NCI-H774 (cell line): ENCODE results near the gene LUZP2.
"Not testable (repeated sequence)": the region's sequence is repeated elsewhere in the genome, so short reads cannot be mapped to it uniquely, and the experiment has no call there.

Experiments
- DNase-seq: peaks from one replicate; lab custom pipeline; 2025; lab: John Stamatoyannopoulos, UW

Gene LUZP2

GRCh38 chr11:24900960-24901549 lies 404.2 kb downstream of the LUZP2 start:
- DNase-seq: no peak

DNA sequence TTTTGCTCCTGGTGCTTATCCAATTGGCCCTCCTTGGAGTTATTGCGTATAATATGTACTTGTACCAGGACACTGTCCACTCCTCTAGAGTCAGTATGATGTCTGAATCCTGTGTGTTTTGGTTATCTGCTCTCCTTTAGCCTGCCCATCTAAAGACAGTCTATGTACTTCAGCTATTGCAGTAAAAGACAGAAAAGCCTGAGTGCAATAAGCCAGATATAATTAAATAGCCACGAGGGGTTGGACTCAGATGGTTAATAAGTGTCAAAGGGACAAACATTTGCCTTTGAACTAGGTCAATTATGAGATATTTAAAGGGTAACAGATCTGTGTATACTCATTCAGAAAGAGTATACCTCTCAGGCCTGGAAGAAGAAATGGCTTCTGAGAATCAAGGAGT lies 406.7 kb downstream of the LUZP2 start:
- DNase-seq: no peak

DNA sequence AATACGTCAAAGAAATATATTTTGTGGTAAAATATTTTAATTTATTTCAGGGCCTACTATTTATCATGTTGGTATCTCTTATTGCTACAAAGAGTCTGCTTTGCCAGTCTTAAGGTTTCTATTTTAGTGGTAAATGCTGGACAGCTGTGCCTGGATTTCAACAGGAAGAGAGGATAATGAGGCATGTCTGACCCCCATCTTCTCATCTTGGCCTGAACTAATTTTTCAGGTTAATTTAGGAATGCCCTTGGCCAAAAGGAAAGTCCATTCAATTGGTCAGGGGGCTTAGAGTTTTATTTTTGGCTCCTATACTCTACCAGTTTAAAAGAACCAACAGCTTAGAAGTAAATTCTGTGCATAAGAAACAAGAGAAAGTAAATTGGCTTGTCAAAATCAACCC lies 428.2 kb downstream of the LUZP2 start:
- DNase-seq: no peak

DNA sequence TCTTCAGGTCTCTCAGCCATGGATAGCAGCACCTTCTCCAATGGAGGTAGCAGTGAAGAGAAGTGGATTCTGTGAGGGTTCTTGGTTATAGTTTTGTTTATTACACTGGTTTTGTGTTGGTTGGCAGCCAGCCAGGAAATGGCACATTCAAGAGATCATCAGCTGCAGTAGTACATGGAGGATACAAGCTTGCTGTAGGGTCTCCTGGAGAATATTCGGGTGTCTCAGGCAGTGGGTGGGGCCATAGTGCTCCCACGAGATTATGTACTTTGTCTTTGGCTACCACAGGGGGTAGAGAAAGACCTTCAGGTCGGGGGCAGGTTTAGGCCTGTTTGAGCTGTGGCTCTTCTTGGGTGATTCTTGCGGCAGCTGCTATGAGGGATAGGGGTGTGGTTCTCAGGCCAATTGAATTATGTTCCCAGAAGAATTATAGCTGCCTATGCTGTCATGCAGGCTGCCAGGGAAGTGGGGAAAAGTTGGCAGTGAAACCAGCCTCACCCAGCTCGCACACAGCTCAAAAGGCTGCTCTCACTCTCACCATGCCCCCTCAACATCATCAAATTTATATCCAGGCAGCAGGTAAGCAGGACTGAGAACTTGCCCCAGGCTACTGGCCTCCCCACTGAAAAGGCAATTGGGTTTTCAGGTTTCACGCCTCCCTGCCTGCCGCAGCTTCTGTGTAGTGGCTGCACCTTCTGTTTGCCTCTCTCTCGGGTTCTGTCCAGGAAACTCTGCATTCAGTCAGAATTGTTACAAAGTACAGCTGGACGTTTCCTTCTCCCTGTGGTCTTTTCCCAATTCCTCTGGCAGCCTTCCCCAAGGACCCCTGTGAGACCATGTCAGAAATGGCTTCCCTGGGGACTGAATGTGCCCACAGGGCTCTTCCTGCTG lies 435.5 kb downstream of the LUZP2 start:
- no peak for DNase-seq

- no peak for DNase-seq
These were observed 438.0 kb downstream of the LUZP2 start for GRCh38 chr11:24934733-24935439.

GRCh38 chr11:24944891-24945290 lies 448.0 kb downstream of the LUZP2 start:
- no peak for DNase-seq

DNA sequence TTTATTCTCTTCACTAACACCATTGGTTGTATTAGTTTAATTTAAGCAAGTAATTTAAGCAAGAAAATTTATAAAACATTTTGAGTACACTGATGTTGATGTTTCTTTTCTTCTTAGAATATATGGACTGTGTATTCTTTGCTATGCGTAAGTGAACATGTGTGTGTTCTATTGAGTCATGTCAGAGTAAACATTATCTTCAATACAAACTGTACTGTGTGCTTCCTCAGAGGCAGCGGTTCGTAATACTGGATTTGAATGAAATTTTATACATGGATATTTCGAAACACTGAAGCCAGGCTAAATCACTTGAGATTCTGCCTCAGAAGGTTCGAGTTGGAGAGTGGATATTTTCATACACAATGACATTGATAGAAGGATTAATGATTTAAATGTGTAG lies 452.6 kb downstream of the LUZP2 start:
- no peak for DNase-seq

DNA sequence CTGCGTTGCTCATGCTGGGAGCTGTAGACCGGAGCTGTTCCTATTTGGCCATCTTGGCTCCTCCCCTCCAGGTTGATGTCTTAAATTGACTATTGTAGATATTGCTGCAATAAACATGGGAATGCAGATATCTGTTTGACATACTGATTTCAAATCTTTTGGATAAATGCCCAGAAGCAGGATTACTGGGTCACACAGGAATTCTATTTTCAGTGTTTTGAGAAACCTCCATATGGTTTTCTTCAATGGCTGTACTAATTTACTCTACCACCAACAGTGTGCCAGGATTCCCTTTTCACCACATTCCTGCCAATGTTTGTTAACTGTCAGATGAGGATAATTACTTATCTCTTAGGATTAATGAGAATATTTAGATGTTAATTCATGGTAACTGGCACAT lies 467.0 kb downstream of the LUZP2 start:
- no peak for DNase-seq

GRCh38 chr11:24965748-24966147 lies 468.9 kb downstream of the LUZP2 start:
- no peak for DNase-seq

DNA sequence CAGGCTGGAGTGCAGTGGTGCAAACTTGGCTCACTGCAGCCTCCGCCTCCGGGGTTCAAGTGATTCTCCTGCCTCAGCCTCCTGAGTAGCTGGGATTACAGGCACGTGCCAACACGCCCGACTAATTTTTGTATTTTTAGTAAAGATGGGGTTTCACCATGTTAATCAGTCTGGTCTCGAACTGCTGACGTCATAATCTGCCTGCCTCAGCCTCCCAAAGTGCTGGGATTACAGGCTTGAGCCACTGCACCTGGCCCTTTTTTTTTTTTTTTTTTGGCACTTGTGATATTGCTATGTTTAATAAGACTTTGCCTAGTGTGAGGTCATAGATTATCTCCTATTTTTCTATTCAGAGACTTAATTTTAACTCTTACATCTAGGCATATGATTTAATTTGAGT lies 497.1 kb downstream of the LUZP2 start:
- not testable (repeated sequence) for DNase-seq

GRCh38 chr11:24999929-25000328 lies 503.1 kb downstream of the LUZP2 start:
- not testable (repeated sequence) for DNase-seq

GRCh38 chr11:25037431-25037830 lies 540.6 kb downstream of the LUZP2 start:
- no peak for DNase-seq

- no peak for DNase-seq
These were observed 541.3 kb downstream of the LUZP2 start for GRCh38 chr11:25038131-25038530.

GRCh38 chr11:25039165-25039564 lies 542.3 kb downstream of the LUZP2 start:
- no peak for DNase-seq

DNA sequence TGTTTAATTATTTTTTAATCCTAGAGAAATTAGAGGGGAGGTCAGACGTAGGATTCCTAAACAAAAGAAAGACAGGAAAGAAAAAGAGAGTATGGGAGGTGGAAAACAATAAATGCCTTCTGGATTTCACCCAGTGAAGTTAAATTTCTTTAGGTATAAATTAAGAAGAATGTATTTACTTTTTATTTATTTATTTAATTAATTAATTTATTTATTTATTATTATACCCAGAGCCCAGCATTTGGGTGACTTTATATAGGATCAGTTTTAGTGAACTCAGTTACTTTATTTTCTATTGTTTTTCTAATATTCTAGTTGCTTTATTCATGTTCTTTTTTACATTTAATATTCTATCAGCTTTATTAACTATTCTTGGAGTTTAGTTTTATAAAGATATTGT lies 551.8 kb downstream of the LUZP2 start:
- no peak for DNase-seq

DNA sequence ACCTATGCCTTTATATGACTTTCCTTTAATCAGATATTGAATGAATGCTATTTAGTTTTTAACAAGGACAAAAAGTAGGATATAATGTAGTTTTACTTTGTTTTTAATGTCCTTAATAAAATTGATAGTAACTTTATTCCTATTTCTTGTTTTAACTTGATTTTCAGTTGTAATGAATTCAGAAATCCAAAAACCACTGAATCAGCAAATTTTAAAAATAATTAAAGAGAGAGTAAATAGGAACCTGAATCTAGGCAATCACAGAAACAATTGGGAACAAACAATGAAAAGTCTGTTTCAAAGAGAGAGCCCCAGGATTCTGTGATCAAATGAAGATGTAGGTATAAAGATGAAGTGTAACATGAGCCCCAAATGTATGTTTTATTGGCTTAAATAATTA lies 556.0 kb downstream of the LUZP2 start:
- DNase-seq: no peak

GRCh38 chr11:25057861-25058260 lies 561.0 kb downstream of the LUZP2 start:
- DNase-seq: no peak

DNA sequence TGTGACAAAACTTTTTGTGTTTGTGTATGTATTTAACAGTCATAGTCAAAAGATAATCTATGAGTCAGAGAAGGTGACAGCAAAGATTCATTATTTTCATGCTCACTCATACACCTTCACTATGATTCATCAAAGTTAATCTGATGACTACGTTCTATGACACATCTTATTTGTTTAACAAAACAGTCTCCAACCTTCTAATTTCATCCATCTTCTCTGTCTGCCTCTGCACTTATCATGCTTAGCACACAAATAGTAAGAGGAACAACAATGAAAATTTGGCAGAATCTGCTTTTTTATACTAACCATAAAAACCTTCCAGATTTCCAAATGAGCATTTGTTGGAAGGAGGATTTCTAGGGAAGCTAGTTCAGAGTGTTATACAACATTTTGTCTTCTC lies 568.9 kb downstream of the LUZP2 start:
- DNase-seq: no peak

DNA sequence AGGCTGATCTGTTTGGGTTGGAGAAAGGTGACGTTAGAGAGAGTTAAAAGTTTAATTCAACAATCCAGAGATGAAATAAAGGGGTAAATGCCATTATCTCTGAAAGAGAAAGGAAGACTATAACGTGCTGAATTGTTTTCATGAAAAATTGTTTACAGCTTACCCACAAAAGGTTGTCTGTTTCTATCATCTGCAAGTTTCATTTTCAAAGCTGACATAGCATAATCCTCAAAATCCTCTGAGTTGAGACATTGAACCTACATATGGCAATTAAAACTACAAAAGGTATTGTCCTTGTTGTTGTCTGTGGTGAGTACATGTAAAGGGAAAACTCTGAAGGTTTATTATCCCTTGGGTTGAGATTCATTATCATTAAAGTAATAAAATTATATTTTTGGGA lies 569.9 kb downstream of the LUZP2 start:
- DNase-seq: no peak

GRCh38 chr11:25068451-25068850 lies 571.6 kb downstream of the LUZP2 start:
- no peak for DNase-seq

- DNase-seq: no peak
These were observed 597.4 kb downstream of the LUZP2 start for GRCh38 chr11:25094085-25094802.

- DNase-seq: no peak
These were observed 622.6 kb downstream of the LUZP2 start for GRCh38 chr11:25119416-25119815.
